K562 (cell line): ENCODE measurements around the gene TMEM181. TPM values are rescaled to one million over a fixed set of nuclear protein-coding genes. Genes with fewer than 3 reads are reported as not detected.
A peak's percentile ranks its signal among the peaks of the same experiment; 100 is the strongest.

Experiments used
- ARID4B ChIP-seq: sonication (generic); formaldehyde crosslinking; IDR thresholded peaks from 2 replicates; pipeline ENCODE4 v1.8.0; 2022; ENCODE audit warnings: mild to moderate bottlenecking, missing genetic modification reagents
- CREM ChIP-seq: IDR thresholded peaks from 2 replicates; pipeline ENCODE4 v1.6.1; 2014; ENCODE audit warnings: antibody characterized with exemption, low read depth
- DNMT1 ChIP-seq: fragments of 450-650 bp; IDR thresholded peaks from 2 replicates; pipeline ENCODE4 v1.6.1; 2016; ENCODE audit warnings: antibody characterized with exemption, mild to moderate bottlenecking
- FOXP1 ChIP-seq: sonication (generic); formaldehyde crosslinking; IDR thresholded peaks from 2 replicates; pipeline ENCODE4 v1.8.0; 2022; ENCODE audit warnings: mild to moderate bottlenecking, missing genetic modification reagents
- MEIS2 ChIP-seq: fragments of 450-650 bp; IDR thresholded peaks from 2 replicates; pipeline ENCODE4 v1.6.1; 2014; ENCODE audit warnings: mild to moderate bottlenecking; ENCODE audit not compliant: partially characterized antibody
- MTA3 ChIP-seq: fragments of 450-650 bp; formaldehyde crosslinking; IDR thresholded peaks from 2 replicates; pipeline ENCODE4 v1.6.1; 2017; ENCODE audit warnings: mild to moderate bottlenecking, borderline replicate concordance
- MYC ChIP-seq, 2 experiments: fragments of 250-450 bp in 1 of 2; sonication (Bioruptor Pico) in 1 of 2; IDR thresholded peaks; 2 replicates each; pipeline versions ENCODE4 v1.5.1 to v1.6.1; 2012 to 2021; ENCODE audit warnings: low read depth in 2 of 2, borderline replicate concordance in 1 of 2, improper control_type of control experiment in 1 of 2, low read length in 1 of 2, mild to moderate bottlenecking in 1 of 2, moderate library complexity in 1 of 2
- NONO ChIP-seq, 2 experiments: fragments of 200-400 bp in 1 of 2; fragments of 450-650 bp in 1 of 2; formaldehyde crosslinking in 1 of 2; IDR thresholded peaks; 2 replicates each; pipeline ENCODE4 v1.6.1; 2017; ENCODE audit warnings: low read depth in 2 of 2, mild to moderate bottlenecking in 2 of 2, moderate library complexity in 2 of 2, low read length in 1 of 2
- RCOR1 ChIP-seq, 2 experiments: IDR thresholded peaks; 2 replicates each; pipeline ENCODE4 v1.6.1; 2012; ENCODE audit warnings: low read depth in 2 of 2, low read length in 2 of 2, borderline replicate concordance in 1 of 2, improper control_type of control experiment in 1 of 2
- SIN3A ChIP-seq, 2 experiments: fragments of 150-350 bp in 1 of 2; IDR thresholded peaks; 2 replicates each; pipeline ENCODE4 v1.6.1; 2011 to 2016; ENCODE audit warnings: borderline replicate concordance in 2 of 2, low read depth in 2 of 2, low read length in 2 of 2, mild to moderate bottlenecking in 2 of 2, moderate library complexity in 2 of 2; ENCODE audit not compliant: control insufficient read depth in 1 of 2
- TAF1 ChIP-seq: IDR thresholded peaks from 2 replicates; pipeline ENCODE4 v1.6.1; 2011; ENCODE audit warnings: mild to moderate bottlenecking, low read length, moderate library complexity; ENCODE audit not compliant: insufficient read depth, control insufficient read depth, severe bottlenecking; ENCODE audit errors: extremely low read depth
- TBP ChIP-seq: optimal IDR thresholded peaks from 2 replicates; pipeline ENCODE3; 2011; ENCODE audit warnings: low read depth, low read length, improper control_type of control experiment
- polyA plus RNA-seq, 8 experiments: library from polyadenylated mRNA; depleted of rRNA in 4 of 8; stranded (reverse) in 5 of 8; unstranded in 3 of 8; fragments of >200 nt; fragmentation: Nextera tagmentation in 2 of 8; fragmentation: Illumina TruSeq in 1 of 8; extraction: Ambion mirVana in 2 of 8; extraction: Trizol in 1 of 8; gene quantifications; 2 replicates each; pipeline versions ENCODE4 v1.2.1 to v1.2.3, GENCODE V29; 2011 to 2014; ENCODE audit warnings: inconsistent platforms in 1 of 8, missing spikeins in 1 of 8
- total RNA-seq, 7 experiments: library from RNA; depleted of rRNA in 6 of 7; stranded (reverse); fragments of >200 nt in 6 of 7; fragmentation: Illumina TruSeq in 2 of 7; extraction: Trizol in 2 of 7; gene quantifications; 2 replicates each; pipeline versions ENCODE4 v1.2.1 to v1.2.3, GENCODE V29; 2011 to 2021; ENCODE audit warnings: low replicate concordance in 1 of 7
- TF ChIP-seq, protein P1 (sequence below): sonication (generic); formaldehyde crosslinking; IDR thresholded peaks from 2 replicates; pipeline ENCODE4 v1.9.0; 2022; ENCODE audit warnings: mild to moderate bottlenecking, missing genetic modification reagents
- TF ChIP-seq, protein P2 (sequence below): sonication (generic); formaldehyde crosslinking; IDR thresholded peaks from 2 replicates; pipeline ENCODE4 v1.8.0; 2023; ENCODE audit warnings: mild to moderate bottlenecking, missing genetic modification reagents
- TF ChIP-seq, protein P3 (sequence below): sonication (generic); formaldehyde crosslinking; IDR thresholded peaks from 2 replicates; pipeline ENCODE4 v1.8.0; 2022; ENCODE audit warnings: missing genetic modification reagents, mild to moderate bottlenecking, moderate library complexity, borderline replicate concordance

The TMEM181 gene
- total and polyA plus RNA-seq, 9 of the 15 experiments (the other 6 are each of a cell fraction or from before 2014, with no cell fraction given): 5.6 to 27.2 (median 19.9) TPM

DNA sequence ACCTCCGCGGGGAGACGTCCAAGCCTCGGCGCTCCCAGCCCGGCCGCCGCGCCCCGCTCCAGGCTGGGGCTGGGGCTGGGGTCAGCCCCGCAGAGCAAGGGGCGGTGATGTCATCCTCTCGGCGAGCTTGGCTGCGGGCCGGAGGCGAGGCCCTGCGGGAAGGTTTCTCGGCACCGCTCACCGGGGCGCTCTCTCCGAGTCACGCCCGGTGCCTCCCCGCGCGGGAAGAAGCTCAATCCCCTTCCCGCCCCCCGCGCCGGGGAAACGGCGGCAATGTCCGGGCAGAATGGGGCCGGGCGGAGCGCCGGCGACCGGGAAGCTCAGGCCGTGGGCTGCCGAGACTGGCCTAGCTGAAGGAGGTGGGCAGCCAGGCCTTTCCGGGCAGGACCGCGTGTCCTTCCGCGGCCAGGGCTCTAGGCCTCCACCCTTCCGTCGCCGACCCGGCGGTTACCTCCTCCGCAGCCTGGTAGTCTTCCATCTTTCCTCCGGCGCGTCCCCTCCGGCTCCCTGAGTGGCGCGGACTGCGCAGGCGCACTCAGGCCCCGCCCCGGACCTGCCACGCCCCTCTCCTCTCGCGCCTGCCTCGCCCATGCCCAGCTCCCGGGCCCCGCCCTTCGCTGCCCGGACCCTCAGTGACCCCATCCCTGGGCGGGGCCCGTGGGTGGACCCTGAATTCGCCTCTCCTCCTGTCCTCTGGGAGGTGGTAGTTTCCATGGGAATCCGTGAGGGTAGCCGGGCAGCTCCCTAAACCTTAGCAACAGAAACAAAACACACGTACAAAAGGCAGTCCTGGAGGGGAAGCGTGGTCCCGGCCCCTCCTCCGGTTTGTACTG, 84.6 kb downstream of the TMEM181 start, which contains the start of gene DYNLT1 (continued):
- TF ChIP-seq, protein P1, sequence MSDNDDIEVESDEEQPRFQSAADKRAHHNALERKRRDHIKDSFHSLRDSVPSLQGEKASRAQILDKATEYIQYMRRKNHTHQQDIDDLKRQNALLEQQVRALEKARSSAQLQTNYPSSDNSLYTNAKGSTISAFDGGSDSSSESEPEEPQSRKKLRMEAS (CRISPR knock-in tag): peak; percentile 91
- TF ChIP-seq MTA3 (peak; percentile 90; the same call in 1 of the 2 replicates), MEIS2 (peak; percentile 78), SIN3A (IDR thresholded peaks at IDR 0.05; ENCODE audit: borderline replicate concordance in 2 of 2, control insufficient read depth in 1 of 2, low read depth in 2 of 2, low read length in 2 of 2) (peak; percentile 71 to 87; a peak in 3 of 4 replicates), NONO (IDR thresholded peaks at IDR 0.05; ENCODE audit: low read depth in 2 of 2, low read length in 1 of 2) (peak; percentile 56 to 90), FOXP1 (CRISPR knock-in tag) (peak; percentile 88), RCOR1 (IDR thresholded peaks at IDR 0.05; ENCODE audit: borderline replicate concordance in 1 of 2, low read depth in 2 of 2, low read length in 2 of 2) (peak in 1 of 2 experiments; percentile 16; a peak in 1 of 4 replicates), TBP (peak; percentile 73), TAF1 (peak; percentile 88), ARID4B (peak; percentile 77), DNMT1 (no peak), CREM (peak; percentile 59), MYC (IDR thresholded peaks at IDR 0.05; ENCODE audit: low read depth, low read length) (peak; percentile 88), MYC (CRISPR knock-in tag; IDR thresholded peaks at IDR 0.05; ENCODE audit: borderline replicate concordance, low read depth) (peak; percentile 92; the same call in 1 of the 2 replicates)
- TF ChIP-seq, protein P2, sequence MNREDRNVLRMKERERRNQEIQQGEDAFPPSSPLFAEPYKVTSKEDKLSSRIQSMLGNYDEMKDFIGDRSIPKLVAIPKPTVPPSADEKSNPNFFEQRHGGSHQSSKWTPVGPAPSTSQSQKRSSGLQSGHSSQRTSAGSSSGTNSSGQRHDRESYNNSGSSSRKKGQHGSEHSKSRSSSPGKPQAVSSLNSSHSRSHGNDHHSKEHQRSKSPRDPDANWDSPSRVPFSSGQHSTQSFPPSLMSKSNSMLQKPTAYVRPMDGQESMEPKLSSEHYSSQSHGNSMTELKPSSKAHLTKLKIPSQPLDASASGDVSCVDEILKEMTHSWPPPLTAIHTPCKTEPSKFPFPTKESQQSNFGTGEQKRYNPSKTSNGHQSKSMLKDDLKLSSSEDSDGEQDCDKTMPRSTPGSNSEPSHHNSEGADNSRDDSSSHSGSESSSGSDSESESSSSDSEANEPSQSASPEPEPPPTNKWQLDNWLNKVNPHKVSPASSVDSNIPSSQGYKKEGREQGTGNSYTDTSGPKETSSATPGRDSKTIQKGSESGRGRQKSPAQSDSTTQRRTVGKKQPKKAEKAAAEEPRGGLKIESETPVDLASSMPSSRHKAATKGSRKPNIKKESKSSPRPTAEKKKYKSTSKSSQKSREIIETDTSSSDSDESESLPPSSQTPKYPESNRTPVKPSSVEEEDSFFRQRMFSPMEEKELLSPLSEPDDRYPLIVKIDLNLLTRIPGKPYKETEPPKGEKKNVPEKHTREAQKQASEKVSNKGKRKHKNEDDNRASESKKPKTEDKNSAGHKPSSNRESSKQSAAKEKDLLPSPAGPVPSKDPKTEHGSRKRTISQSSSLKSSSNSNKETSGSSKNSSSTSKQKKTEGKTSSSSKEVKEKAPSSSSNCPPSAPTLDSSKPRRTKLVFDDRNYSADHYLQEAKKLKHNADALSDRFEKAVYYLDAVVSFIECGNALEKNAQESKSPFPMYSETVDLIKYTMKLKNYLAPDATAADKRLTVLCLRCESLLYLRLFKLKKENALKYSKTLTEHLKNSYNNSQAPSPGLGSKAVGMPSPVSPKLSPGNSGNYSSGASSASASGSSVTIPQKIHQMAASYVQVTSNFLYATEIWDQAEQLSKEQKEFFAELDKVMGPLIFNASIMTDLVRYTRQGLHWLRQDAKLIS (CRISPR knock-in tag): 0 out of 2 replicates have a peak, but pooled peaks have one; percentile 88
- TF ChIP-seq, protein P3, sequence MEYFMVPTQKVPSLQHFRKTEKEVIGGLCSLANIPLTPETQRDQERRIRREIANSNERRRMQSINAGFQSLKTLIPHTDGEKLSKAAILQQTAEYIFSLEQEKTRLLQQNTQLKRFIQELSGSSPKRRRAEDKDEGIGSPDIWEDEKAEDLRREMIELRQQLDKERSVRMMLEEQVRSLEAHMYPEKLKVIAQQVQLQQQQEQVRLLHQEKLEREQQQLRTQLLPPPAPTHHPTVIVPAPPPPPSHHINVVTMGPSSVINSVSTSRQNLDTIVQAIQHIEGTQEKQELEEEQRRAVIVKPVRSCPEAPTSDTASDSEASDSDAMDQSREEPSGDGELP (CRISPR knock-in tag): peak; percentile 88
